Measurements from ENCODE around the gene SPEG. TPM values are rescaled to one million over a fixed set of nuclear protein-coding genes. Genes with fewer than 3 reads are reported as not detected.

Gene SPEG
- total RNA-seq, 1 experiment from 2014 or later, result 56.6 TPM

DNA sequence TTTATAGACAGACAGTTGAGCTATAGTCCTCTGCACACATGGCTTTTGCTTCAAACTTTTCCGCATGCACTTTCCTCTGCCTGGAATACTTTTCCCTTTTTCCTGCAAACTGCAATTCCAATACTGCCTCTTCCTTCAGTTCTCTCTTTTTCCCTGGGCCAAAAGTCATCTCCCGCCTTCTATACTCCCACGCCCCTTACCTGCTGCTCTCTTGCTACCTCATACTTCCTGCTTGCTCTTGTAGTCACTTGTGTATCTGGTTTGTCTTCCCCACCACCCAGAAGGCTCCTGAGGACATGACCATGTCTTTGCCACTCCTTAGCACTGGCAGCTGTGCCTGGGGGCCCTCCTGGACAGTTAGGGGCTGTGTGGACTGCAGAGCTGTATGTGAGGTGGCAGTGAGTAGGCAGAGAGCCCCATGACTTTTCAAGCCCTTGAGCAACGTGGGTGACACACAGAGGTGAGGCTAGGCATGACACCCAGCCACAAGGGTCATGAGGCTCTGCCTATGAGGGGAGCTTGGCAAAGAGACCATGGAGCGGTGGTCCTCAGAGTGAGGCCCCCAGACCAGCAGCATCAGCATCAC lies 23.2 kb downstream of the SPEG start:
- Histone ChIP-seq H3K9ac (ENCODE audit: low read length) (peak overlapping the region; percentile 27; the same call in 1 of the 2 replicates), H3K27me3 (ENCODE audit: insufficient read depth, low read length) (no peaks in the 10 kb centered on the region), H3K4me1 (ENCODE audit: control insufficient read depth in 1 of 2, insufficient read depth in 2 of 2, low read length in 2 of 2) (peaks cover 13 to 55% of the 10 kb centered on the region in 2 experiments), H3K36me3 (ENCODE audit: control insufficient read depth in 1 of 2, insufficient read depth in 2 of 2, low read length in 2 of 2) (peaks cover 3 to 15% of the 10 kb centered on the region in 2 experiments; a peak in 3 of 4 replicates), H2AFZ (ENCODE audit: low read depth, low read length, poor library complexity, severe bottlenecking) (no peak overlapping the region), H4K20me1 (ENCODE audit: insufficient read depth) (no peaks in the 10 kb centered on the region), H3K9me3 (ENCODE audit: control insufficient read depth in 1 of 2, insufficient read depth in 1 of 2, low read depth in 1 of 2, low read length in 2 of 2) (no peaks in the 10 kb centered on the region), H3K79me2 (ENCODE audit: insufficient read depth, low read length) (no peaks in the 10 kb centered on the region; the same call in 1 of the 2 replicates), H3K9me2 (ENCODE audit: insufficient read depth) (no peaks in the 10 kb centered on the region), H3K27ac (ENCODE audit: low read depth, low read length) (no peak overlapping the region), H3K4me3 (replicated peaks in 1 of 2; ENCODE audit: low read depth in 1 of 2, low read length in 2 of 2) (no peak overlapping the region), H3K4me2 (ENCODE audit: low read length) (peak overlapping the region; percentile 34)
- ChIA-PET CTCF (interaction anchor here (0.7 to 2.8 kb wide), 8 partner anchors 16 to 72 kb away, joined by 3 to 15 read pairs (median 3); partner anchors contain the start of gene DNPEP), POLR2A (interaction anchor here (0.9 kb wide), 1 partner anchor 41 kb away, joined by 3 read pairs; the partner anchor contains the start of gene GMPPA), RAD21 (ENCODE audit: low non-redundant PET in 1 of 2, low total read pairs in 2 of 2, uncharacterized antibody in 2 of 2, unreplicated experiment in 2 of 2) (interaction anchor here (0.6 to 1.7 kb wide), 2 partner anchors 40 to 72 kb away, joined by 4 to 5 read pairs; partner anchors contain the start of gene DES (in 1 of the 2))
- no peak for TF ChIP-seq SP1 (IDR thresholded peaks at IDR 0.05; ENCODE audit: low read depth)
- TF ChIP-seq RAD21 (IDR thresholded peaks at IDR 0.05; ENCODE audit: low read depth), result no peak
- TF ChIP-seq POLR2A (IDR thresholded peaks at IDR 0.05; ENCODE audit: borderline replicate concordance, extremely low read depth, insufficient read depth, insufficient read length), result no peak
- TF ChIP-seq ATF3 (IDR thresholded peaks at IDR 0.05), result no peak
- no peak for TF ChIP-seq REST (IDR thresholded peaks at IDR 0.05; ENCODE audit: low read depth)
- TF ChIP-seq ZBTB33 (IDR thresholded peaks at IDR 0.05; ENCODE audit: extremely low read depth, insufficient replicate concordance, low read length), result no peak
- TF ChIP-seq, protein P1, sequence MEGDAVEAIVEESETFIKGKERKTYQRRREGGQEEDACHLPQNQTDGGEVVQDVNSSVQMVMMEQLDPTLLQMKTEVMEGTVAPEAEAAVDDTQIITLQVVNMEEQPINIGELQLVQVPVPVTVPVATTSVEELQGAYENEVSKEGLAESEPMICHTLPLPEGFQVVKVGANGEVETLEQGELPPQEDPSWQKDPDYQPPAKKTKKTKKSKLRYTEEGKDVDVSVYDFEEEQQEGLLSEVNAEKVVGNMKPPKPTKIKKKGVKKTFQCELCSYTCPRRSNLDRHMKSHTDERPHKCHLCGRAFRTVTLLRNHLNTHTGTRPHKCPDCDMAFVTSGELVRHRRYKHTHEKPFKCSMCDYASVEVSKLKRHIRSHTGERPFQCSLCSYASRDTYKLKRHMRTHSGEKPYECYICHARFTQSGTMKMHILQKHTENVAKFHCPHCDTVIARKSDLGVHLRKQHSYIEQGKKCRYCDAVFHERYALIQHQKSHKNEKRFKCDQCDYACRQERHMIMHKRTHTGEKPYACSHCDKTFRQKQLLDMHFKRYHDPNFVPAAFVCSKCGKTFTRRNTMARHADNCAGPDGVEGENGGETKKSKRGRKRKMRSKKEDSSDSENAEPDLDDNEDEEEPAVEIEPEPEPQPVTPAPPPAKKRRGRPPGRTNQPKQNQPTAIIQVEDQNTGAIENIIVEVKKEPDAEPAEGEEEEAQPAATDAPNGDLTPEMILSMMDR (IDR thresholded peaks at IDR 0.05 in 2 of 3, conservative IDR thresholded peaks at IDR 0.05 in 1 of 3; ENCODE audit: borderline replicate concordance in 1 of 3, insufficient read depth in 1 of 3, low read depth in 2 of 3, low read length in 2 of 3), result peak in 1 of 3 experiments; percentile 26; a peak in 2 of 6 replicates
- TF ChIP-seq EZH2phosphoT487 (IDR thresholded peaks at IDR 0.05; ENCODE audit: borderline replicate concordance), result no peak
- intact Hi-C loops (cut with micrococcal nuclease), result loop anchor here (2.0 kb wide), 1 partner anchor 55 kb away; no protein-coding TSS in a partner anchor
- DNase-seq (ENCODE audit: low read depth, low spot score) (no peak), ATAC-seq (peak; percentile 57)
- no TSS peak for BruUV-seq (replicated peaks)
